ENCODE data around the gene KLHL13.

DNA sequence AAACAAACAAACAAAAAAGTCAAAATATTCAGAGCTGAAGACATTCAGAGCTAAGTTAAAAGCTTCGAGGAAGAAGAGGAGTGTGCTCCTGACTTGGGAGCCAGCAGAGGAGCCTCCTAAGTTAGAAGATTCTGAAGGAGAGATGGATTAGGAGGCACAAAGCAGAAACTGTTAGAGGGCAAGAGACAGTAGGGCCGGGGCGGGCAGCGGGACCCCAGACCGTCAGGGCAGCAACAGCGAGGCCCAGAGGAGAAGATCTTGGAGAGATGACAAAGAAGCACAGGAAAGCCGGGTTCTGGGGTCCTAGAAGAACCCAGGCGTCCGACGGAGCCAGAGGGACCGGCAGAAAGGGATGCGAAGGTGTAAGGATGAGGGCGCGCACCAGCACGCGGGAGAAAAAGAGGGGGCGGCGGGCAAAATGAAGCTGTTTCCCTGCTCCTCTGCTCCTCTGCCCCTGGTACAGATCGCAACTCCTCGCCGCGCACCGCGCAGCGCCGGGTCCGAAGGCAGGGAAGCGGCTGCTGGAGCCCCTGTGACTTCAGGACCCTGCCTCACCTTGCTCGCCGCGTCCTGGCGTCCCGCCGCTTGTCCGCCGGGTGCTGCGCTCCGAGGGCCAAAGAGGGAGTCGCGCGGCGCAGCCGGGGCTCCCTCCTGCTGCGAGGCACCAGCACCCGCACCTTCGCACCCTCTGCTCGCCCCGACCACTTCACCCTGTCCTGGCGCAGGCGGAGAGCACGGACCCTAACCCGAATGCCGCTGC, 477 bp downstream of the KLHL13 start:
- TF ChIP-seq, protein P1, sequence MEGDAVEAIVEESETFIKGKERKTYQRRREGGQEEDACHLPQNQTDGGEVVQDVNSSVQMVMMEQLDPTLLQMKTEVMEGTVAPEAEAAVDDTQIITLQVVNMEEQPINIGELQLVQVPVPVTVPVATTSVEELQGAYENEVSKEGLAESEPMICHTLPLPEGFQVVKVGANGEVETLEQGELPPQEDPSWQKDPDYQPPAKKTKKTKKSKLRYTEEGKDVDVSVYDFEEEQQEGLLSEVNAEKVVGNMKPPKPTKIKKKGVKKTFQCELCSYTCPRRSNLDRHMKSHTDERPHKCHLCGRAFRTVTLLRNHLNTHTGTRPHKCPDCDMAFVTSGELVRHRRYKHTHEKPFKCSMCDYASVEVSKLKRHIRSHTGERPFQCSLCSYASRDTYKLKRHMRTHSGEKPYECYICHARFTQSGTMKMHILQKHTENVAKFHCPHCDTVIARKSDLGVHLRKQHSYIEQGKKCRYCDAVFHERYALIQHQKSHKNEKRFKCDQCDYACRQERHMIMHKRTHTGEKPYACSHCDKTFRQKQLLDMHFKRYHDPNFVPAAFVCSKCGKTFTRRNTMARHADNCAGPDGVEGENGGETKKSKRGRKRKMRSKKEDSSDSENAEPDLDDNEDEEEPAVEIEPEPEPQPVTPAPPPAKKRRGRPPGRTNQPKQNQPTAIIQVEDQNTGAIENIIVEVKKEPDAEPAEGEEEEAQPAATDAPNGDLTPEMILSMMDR (IDR thresholded peaks at IDR 0.05; ENCODE audit: insufficient read depth, low read length, poor library complexity, severe bottlenecking) = no peak
- no peak for TF ChIP-seq EZH2phosphoT487 (conservative IDR thresholded peaks at IDR 0.05; ENCODE audit: low read length)

All from SU-DHL-6 (cell line).